HG03060 (cell line): ENCODE measurements around the gene KIF3C.
"Not testable (repeated sequence)": the region's sequence is repeated elsewhere in the genome, so short reads cannot be mapped to it uniquely, and the experiment has no call there.

Experiments used
- ATAC-seq: cut with Tn5 transposase; IDR thresholded peaks from one replicate; pipeline ENCODE4 v1.9.1; 2021; ENCODE audit warnings: low read depth, moderate number of reproducible peaks; ENCODE audit not compliant: unreplicated experiment

Gene KIF3C

GRCh38 chr2:26000561-26001082 is 18.3 kb upstream of the KIF3C start:
- no peak for ATAC-seq

DNA sequence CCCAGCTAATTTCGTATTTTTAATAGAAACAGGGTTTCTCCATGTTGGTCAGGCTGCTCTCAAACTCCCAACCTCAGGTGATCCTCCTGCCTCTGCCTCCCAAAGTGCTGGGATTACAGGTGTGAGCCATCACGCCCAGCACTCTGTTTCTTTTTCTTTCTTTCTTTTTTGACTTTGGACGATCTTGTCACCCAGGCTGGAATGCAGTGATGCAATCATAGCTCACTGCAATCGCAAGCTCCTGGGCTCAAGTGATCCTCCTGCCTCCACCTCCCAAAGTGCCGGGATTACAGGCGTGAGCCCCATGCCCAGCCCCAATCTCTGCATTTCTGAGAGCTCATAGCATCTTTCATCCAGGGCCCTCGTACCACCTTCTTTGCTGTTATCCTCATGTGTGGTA is 17.1 kb upstream of the KIF3C start:
- ATAC-seq: not testable (repeated sequence)

DNA sequence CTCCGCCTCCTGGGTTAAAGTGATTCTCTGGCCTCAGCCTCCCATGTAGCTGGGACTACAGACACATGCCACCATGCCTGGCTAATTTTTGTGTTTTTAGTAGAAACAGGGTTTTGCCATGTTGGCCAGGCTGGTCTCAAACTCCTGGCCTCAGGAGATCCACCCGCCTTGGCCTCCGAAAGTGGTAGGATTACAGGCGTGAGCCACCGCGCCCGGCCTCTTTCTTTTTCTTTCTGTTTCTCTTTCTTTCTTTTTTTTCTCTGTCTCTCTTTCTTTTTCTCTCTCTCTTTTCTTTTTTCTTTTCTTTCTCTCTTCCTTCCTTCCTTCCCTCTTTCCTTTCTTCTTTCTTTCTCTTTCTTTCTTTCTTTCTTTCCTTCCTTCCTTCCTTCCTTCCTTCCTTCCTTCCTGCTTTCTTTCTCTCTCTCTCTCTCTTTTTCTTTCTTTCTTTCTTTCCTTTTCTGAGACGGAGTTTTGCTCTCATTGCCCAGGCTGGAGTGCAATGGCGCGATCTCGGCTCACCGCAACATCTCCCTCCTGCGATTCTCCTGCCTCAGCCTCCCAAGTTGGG is 16.6 kb upstream of the KIF3C start:
- not testable (repeated sequence) for ATAC-seq

DNA sequence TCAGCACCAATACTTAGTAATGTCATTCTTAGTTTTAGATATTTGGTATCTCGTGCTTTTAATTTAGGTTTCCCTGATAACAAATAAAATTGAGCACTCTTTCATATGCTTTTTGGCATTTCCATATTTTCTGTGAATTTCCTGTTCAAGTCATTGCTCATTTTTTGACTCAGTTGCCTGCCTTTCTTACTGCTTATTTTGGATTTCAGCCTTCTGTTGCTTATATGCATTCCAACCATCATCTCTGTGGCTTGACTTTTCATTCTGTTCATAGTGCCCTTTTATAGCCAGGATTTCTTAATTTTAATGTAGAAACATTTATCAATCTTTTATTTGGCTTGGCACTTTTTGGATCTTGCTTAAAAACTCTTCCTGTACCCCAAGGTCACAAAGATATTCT is 14.5 kb upstream of the KIF3C start:
- ATAC-seq: no peak

GRCh38 chr2:25994509-25994908 is 12.2 kb upstream of the KIF3C start:
- no peak for ATAC-seq

GRCh38 chr2:25993049-25993448 is 10.8 kb upstream of the KIF3C start:
- ATAC-seq: no peak

GRCh38 chr2:25992556-25992955 is 10.3 kb upstream of the KIF3C start:
- no peak for ATAC-seq

DNA sequence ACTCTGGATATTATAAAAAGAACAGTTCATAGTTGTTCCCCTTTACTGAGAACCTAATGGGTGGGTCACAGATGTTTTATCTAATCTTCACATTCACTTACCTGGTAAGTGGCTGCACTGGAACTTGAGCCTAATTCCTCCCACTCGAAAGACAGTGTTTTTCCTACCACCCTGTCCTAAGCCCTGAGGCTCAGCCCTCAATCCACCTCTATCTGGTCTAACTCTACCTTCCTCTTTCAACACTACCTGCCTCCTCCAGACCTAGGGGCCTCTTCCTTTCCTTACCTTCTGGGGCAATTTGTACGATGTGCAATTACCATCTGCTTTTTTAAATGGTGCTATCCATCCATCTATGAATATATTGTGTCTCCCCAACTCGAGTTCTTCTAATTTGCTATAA is 9.7 kb upstream of the KIF3C start:
- ATAC-seq: no peak

DNA sequence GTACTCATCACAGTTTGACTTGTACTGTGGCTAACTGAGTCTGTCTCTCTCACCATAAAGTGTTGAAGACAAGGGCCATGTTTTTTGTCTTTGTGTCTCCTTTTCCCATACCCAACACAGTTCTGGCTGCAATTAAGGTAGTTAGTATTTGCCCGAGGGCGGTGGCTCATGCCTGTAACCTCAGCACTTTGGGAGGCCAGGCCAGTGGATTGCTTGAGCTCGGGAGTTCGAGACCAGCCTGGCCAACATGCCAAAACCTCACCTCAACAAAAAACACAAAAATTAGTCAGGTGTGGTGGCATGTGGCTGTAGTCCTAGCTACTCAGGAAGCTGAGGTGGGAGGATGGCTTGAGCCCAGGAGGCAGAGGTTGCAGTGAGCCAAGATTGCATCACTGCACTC is 6.9 kb upstream of the KIF3C start:
- no peak for ATAC-seq

DNA sequence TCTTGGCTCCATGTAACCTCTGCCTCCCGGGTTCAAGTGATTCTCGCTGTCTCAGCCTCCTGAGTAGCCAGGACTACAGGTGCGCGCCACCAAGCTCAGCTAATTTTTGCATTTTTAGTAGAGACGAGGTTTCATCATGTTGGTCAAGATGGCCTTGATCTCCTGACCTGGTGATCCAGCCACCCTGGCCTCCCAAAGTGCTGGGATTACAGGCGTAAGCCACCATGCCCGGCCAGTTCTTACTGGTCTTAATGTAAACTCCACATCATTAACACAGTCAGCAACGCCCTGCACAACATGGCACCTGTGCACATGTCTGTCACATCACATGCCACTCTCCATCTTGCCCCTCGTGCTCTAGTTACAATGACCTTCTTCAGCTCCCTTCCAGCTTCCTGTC is 5.8 kb upstream of the KIF3C start:
- no peak for ATAC-seq

DNA sequence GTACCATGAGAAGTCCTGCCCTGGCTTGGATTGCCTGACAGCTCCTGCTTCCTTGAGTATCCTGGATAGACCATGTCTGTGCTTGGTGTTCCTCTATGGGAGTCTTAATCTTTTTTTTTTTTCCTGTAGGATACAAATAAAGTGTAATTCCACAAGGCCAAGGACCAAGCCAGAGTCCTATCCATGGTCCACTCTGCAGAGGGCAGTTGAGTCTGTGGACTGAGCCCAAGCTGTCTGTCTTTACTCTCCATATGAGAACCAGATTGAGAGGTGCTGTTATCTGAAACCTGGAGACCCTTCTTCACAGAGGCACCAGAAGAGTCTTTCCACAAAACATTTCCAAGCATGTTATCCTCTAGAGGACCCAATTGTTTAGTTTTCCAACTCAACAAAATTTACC is 1.4 kb upstream of the KIF3C start:
- ATAC-seq: no peak

DNA sequence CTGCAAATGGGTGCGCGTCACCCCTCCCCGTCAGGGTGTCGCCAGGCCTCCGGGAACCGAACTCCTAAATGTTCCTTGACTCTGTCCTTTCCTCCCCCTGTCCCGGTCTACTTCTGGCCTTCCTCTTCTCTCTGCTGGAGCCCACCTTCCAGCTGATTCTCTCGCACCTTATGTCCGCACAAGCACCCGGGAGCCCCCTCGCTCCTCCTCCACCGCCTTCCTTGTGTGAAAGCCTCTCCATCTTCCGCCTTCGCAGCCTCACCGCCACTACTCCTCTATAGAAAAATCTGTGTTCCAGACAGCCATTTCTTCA is 627 bp upstream of the KIF3C start:
- ATAC-seq: no peak

- ATAC-seq: no peak
These were observed 563 bp downstream of the KIF3C start for GRCh38 chr2:25981596-25982272.

DNA sequence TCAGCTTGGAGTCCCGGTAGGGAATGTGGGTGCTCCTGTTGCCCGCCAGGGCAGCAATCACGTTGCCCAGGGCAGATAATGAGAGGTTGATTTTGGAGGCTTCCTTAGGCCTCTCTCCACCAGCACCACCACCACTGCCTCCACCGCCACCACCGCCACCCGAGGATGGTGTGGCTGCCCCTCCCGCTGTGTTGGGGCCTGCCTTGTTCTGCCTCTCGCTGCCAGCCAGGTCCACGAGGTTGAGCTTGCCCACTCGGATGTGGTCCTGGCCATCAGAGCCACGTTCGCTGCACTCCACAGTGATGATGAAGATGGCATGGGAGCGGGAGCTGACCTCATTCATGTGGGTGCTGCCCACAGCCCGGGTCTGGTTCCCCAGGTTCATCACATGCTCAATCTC is 1.3 kb downstream of the KIF3C start:
- no peak for ATAC-seq

DNA sequence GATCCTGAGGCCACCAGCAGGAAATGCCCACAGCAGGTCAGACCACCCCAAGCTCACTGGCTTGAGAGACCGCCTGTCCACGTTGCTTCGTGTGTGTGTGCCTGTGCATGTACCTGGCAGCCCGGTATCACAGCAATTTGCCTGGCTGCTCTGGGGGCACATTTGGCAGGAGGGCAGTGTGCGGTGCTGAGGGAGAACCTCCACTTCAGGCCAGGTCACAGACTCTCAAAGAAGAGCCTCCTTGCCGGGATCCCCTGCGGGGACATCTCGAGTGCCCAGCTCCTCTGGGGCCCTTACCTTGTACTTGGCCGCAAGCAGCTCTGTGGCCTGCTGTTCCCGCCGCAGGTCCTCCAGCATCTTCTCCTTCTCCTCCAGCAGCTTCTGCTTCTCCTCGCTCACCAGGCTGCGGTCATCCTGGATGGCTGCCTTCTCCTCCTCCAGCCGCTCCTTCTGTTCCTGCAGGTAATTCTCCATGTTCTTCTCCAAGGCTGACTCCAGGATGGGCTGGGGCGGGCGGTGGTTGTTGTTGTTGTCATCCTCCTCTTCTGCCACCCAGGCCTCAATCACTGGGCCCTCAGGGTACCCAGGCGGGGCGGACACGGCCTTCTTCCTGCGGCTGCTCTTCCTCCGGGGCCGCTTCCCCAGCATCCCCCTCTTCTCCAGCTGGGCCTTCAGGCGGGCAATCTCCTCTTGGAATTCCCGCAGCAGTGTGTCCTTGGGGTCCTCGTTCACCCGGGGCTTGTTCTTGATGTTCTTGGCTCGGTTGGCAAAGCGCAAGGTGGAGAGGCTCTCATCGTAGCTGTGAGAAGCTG is 2.0 kb downstream of the KIF3C start:
- no peak for ATAC-seq

DNA sequence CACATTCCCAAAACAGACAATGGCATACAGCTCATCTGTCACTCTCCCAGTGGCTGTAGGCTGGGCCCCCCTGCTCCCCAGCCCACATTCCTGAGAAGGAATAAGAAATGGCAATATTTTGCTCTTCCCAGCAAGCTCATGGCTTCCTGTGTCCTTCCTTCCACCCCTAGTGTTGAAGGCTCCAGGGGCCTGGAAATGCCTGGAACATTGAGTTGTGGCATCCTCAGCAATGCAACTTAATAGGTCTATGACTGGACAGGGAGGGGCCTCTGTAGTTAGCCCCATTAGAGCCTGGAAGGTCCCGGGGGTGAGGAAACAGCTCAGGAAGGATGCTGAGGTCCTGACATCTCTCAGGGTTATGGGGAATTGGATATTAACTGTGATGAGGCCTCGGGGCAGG is 3.3 kb downstream of the KIF3C start:
- ATAC-seq: no peak

GRCh38 chr2:25977768-25978167 is 4.5 kb downstream of the KIF3C start:
- no peak for ATAC-seq

DNA sequence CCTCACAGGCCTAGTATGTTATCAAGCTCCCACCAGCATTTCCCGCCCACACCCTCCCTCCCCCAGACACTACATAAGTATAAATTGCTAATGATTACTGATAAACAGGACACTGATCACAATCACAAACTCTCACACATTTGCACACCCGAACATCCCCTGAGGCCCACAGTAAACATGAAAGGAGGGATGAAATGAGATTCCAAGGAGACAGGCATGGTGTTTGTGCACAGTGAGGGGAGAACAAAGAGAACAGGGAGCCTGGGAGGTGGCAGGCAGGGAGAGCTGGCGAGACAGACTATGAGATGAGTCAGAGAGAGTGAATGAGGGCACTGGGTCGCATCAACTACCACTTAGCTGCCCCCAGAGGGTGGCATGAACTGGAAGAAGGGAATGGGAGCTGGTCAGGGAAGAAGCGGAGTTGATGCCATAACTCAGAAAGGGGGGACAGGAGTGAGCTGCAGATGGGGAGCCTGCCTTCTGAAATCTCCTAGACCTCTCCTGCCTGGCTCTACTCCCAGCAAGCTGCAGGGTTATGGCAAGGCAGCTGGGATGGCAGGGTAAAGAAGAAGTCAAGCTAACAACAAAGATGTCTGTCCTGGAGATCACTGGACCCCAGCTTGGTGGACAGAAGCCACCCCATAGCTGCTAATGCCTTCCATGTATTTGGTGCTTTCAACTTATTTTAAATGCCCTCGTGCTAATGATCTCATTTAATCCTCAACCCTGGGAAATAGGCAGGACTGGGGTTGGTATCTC is 5.1 kb downstream of the KIF3C start:
- ATAC-seq: no peak

DNA sequence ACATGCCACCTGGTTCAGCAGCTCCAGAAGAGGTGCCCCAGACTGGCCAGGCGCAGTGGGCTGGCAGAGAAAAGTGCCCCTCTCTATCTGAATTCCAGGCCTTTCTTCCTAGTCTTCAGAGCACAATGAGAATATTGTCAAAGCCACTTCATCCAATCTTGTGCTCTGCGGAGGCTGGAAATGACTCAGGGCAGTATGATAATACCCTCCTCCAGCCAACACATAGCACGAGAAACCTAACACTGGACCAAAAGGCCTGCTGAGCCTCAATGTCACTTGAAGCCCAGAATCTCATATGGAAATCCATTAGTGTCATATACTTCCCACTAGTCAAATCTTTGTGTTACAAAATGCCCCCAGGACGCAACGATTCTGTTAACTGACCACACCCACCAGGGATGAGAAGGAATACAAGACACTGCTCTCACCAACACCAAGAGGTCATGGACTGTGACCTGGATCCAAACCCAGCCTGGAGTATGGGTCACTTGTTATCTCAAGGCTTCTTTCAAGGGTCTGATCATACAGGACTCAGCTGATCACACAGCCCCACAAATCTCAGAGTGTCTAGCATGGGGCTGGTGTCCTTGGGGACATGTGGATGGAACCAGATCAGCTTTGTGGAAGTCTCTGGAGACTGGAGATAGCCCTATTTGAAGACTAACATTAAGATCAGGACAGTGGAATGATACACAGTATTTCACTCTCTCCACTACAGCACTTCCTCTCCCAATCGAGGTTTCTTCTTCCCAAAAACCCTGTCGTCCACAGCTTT is 10.1 kb downstream of the KIF3C start:
- ATAC-seq: no peak

DNA sequence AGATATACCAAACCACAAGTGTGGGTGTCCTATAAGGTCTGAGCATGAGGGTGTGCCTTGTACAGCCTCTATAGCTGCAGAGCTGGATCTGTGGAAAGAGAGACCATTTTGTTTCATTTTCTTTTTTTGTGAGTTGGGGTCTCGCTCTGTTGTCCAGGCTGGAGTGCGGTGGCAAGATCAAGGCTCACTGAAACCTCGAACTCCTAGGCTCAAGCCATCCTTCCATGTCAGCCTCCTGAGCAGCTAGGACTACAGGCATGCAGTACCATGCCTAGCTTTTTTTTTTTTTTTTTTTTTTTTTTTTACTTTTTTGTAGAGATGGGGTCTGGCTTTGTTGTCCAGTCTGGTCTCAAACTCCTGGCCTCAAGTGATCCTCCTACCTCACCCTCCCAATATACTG is 10.7 kb downstream of the KIF3C start:
- ATAC-seq: no peak
